SK-N-DZ (cell line): ENCODE measurements around the gene KIF18B.

Experiments used
- DNase-seq: peaks from one replicate; pipeline ENCODE4 v3.0.0-alpha.2; 2015; ENCODE audit warnings: low spot score
- small RNA-seq, 2 experiments: library from RNA; depleted of rRNA; stranded (forward); fragments of <200 nt; gene quantifications; one replicate each; pipeline ENCODE3, GENCODE V24; 2014

The KIF18B gene

GRCh38 chr17:44878627-44879221, 68.8 kb downstream of the KIF18B start:
- no peak for DNase-seq

- DNase-seq: no peak
These were observed 70.5 kb downstream of the KIF18B start for GRCh38 chr17:44877121-44877520.

- no peak for DNase-seq
These were observed 71.8 kb downstream of the KIF18B start for GRCh38 chr17:44875761-44876160.

Small RNAs within 50 kb of the gene (small RNA-seq; reads per million reads assigned to genes)
- gene AC015936.2 (0 reads per million in 2 experiments), gene CCDC103 (0 reads per million in 2 experiments), gene MIR6783 (0.08 to 0.22 reads per million in 2 experiments), gene RN7SL405P (0 reads per million in 2 experiments)
